ENCODE measurements around the gene USP22. TPM values are rescaled to one million over a fixed set of nuclear protein-coding genes. Genes with fewer than 3 reads are reported as not detected.

USP22 gene
- total and polyA plus RNA-seq, 3 donors from 2014 or later = 96.3 to 216 (median 161) TPM

GRCh38 chr17:20952183-20952582, 90.6 kb downstream of the USP22 start:
- intact Hi-C loops (cut with DNase I; ENCODE audit: low total_unique reads) = no loop called here
- H3K4me3 ChIP-seq = no peak overlapping the region
- 74 to 77% methylated on average over 7 of the region's 7 CpGs for WGBS, 2 donors
- H3K27me3 ChIP-seq = no peaks in the 10 kb centered on the region
- H3K36me3 ChIP-seq (ENCODE audit: low read depth, missing control alignments) = no peaks in the 10 kb centered on the region
- H3K9me3 ChIP-seq = no peaks in the 10 kb centered on the region
- no peak overlapping the region for H3K27ac ChIP-seq
- H3K4me1 ChIP-seq = no peaks in the 10 kb centered on the region
- DNase-seq = no peak
- no peak for TF ChIP-seq POLR2A (IDR thresholded peaks at IDR 0.05)
- TF ChIP-seq, protein P1, sequence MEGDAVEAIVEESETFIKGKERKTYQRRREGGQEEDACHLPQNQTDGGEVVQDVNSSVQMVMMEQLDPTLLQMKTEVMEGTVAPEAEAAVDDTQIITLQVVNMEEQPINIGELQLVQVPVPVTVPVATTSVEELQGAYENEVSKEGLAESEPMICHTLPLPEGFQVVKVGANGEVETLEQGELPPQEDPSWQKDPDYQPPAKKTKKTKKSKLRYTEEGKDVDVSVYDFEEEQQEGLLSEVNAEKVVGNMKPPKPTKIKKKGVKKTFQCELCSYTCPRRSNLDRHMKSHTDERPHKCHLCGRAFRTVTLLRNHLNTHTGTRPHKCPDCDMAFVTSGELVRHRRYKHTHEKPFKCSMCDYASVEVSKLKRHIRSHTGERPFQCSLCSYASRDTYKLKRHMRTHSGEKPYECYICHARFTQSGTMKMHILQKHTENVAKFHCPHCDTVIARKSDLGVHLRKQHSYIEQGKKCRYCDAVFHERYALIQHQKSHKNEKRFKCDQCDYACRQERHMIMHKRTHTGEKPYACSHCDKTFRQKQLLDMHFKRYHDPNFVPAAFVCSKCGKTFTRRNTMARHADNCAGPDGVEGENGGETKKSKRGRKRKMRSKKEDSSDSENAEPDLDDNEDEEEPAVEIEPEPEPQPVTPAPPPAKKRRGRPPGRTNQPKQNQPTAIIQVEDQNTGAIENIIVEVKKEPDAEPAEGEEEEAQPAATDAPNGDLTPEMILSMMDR (IDR thresholded peaks at IDR 0.05) = no peak

Small RNA genes within 50 kb of the gene (small RNA-seq; reads per million reads assigned to genes)
- 0 reads per million in 2 donors for gene AC087393.1

Other genes starting within 250 kb of the USP22 start
- gene DHRS7B, start 84.0 kb upstream of the USP22 start, total RNA-seq = 10 to 100 TPM; 39.0 to 53.6 TPM
- gene DHRS7B, start 84.0 kb upstream of the USP22 start, polyA plus RNA-seq (ENCODE audit: insufficient read depth, low read depth, low replicate concordance) = 81.7 TPM
- gene TMEM11, start 171.2 kb upstream of the USP22 start, total RNA-seq = 10 to 100 TPM; 38.9 to 55.2 TPM
- gene TMEM11, start 171.2 kb upstream of the USP22 start, polyA plus RNA-seq (ENCODE audit: insufficient read depth, low read depth, low replicate concordance) = 53.4 TPM
- gene NATD1, start 210.4 kb upstream of the USP22 start, total RNA-seq = 10 to 100 TPM; 17.9 to 20.0 TPM
- gene NATD1, start 210.4 kb upstream of the USP22 start, polyA plus RNA-seq (ENCODE audit: insufficient read depth, low read depth, low replicate concordance) = 12.1 TPM
- gene MAP2K3, start 241.7 kb upstream of the USP22 start, total RNA-seq = 10 to 100 TPM; 13.5 to 17.5 TPM
- 15.4 TPM for gene MAP2K3, start 241.7 kb upstream of the USP22 start, polyA plus RNA-seq (ENCODE audit: insufficient read depth, low read depth, low replicate concordance)

Data from testis (tissue), 3 donors.